CD4-positive, alpha-beta T cell (primary cell): Measurements from ENCODE around the gene RPP30. TPM values are rescaled to one million over a fixed set of nuclear protein-coding genes. Genes with fewer than 3 reads are reported as not detected.

Experiments used
- ATAC-seq: fragments of 200-7000 bp; cut with Tn5 transposase; one replicate; pipeline ENCODE4 v1.10.0; 2022; ENCODE audit warnings: mild to moderate bottlenecking; ENCODE audit not compliant: poor library complexity
- CTCF ChIA-PET: fragments of 350-600 bp; sonication (Branson Sonifier 250); formaldehyde crosslinking; loops from one replicate; lab custom pipeline; 2021; ENCODE audit warnings: antibody characterized with exemption, inconsistent platforms; lab: Charles Lee
- POLR2A ChIA-PET: fragments of 350-600 bp; sonication (Branson Sonifier 250); formaldehyde crosslinking; loops from one replicate; lab custom pipeline; 2021; ENCODE audit warnings: antibody characterized with exemption, inconsistent platforms; lab: Charles Lee
- DNase-seq, 14 experiments: peaks; one replicate each; pipeline ENCODE4 v3.0.0-alpha.2; 2013 to 2020; ENCODE audit warnings: mixed read lengths in 2 of 14
- H3K27ac ChIP-seq, 2 donors: one replicate each; pipeline versions ENCODE4 v1.5.1 to v1.7.0; 2013; ENCODE audit warnings: low read length in 2 of 2, low read depth in 1 of 2, mild to moderate bottlenecking in 1 of 2
- H3K27me3 ChIP-seq, 2 experiments: 1 replicate in 1 of 2; 2 replicates in 1 of 2; pipeline versions ENCODE4 v1.6.1 to v1.7.0; 2013; ENCODE audit warnings: low read length in 2 of 2, control low read depth in 1 of 2, mild to moderate bottlenecking in 1 of 2, moderate library complexity in 1 of 2; ENCODE audit not compliant: insufficient read depth in 2 of 2, control insufficient read depth in 1 of 2
- H3K36me3 ChIP-seq: one replicate; pipeline ENCODE4 v1.6.1; 2013; ENCODE audit warnings: low read length, control low read depth; ENCODE audit not compliant: insufficient read depth
- H3K4me1 ChIP-seq: one replicate; pipeline ENCODE4 v1.6.1; 2013; ENCODE audit warnings: low read length, control low read depth; ENCODE audit not compliant: insufficient read depth
- H3K4me3 ChIP-seq: one replicate; pipeline ENCODE4 v1.5.1; 2013; ENCODE audit warnings: mild to moderate bottlenecking, low read length, moderate library complexity
- H3K9me3 ChIP-seq, 2 experiments: 1 replicate in 1 of 2; 2 replicates in 1 of 2; pipeline versions ENCODE4 v1.6.1 to v1.7.0; 2013; ENCODE audit warnings: low read length in 2 of 2, mild to moderate bottlenecking in 2 of 2, control low read depth in 1 of 2, moderate library complexity in 1 of 2; ENCODE audit not compliant: control insufficient read depth in 1 of 2, insufficient read depth in 1 of 2
- H3K27ac Mint-ChIP-seq: one replicate; pipeline ENCODE4 v1.8.0; 2020; ENCODE audit warnings: mixed read lengths
- H3K27me3 Mint-ChIP-seq: one replicate; pipeline ENCODE4 v1.8.0; 2021; ENCODE audit warnings: mixed read lengths
- H3K36me3 Mint-ChIP-seq: one replicate; pipeline ENCODE4 v1.8.0; 2021; ENCODE audit warnings: low read depth, mixed read lengths
- H3K4me1 Mint-ChIP-seq: one replicate; pipeline ENCODE4 v1.8.0; 2021; ENCODE audit warnings: low read depth, mixed read lengths
- H3K4me3 Mint-ChIP-seq: one replicate; pipeline ENCODE4 v1.8.0; 2020; ENCODE audit warnings: mild to moderate bottlenecking, mixed read lengths
- H3K9me3 Mint-ChIP-seq: one replicate; pipeline ENCODE4 v1.8.0; 2020; ENCODE audit warnings: mixed read lengths
- CTCF ChIP-seq: fragments of 200-600 bp; IDR thresholded peaks from one replicate; pipeline ENCODE4 v1.8.0; 2022; ENCODE audit warnings: antibody characterized with exemption, mild to moderate bottlenecking
- intact Hi-C, 2 experiments: fragments of 100-400 bp; cut with DNase I in 1 of 2; cut with micrococcal nuclease in 1 of 2; formaldehyde crosslinking; loops; one replicate each; pipeline versions ENCODE4 v1.15.1 to v1.9.0; 2023 to 2025; cut with DNase I, micrococcal nuclease
- total RNA-seq, 174 experiments: library from RNA in 2 of 174; stranded (reverse) in 2 of 174; gene quantifications; one replicate each; pipeline ENCODE4 v1.2.3 and lab custom pipeline; 2021 to 2026

Gene RPP30
- total RNA-seq, 2 experiments from 2014 or later, result 25.3 to 28.5 TPM

GRCh38 chr10:90915766-90916075, 43.9 kb downstream of the RPP30 start:
- Histone ChIP-seq H3K36me3 (no peaks in the 10 kb centered on the region), H3K4me3 (no peak overlapping the region), H3K4me1 (peaks cover 4% of the 10 kb centered on the region), H3K9me3 (no peaks in the 10 kb centered on the region), H3K27me3 (peaks cover 4 to 7% of the 10 kb centered on the region in 2 experiments), H3K27ac (no peak overlapping the region)
- Mint-ChIP-seq H3K4me1 (peaks cover 4% of the 10 kb centered on the region), H3K36me3 (no peaks in the 10 kb centered on the region), H3K9me3 (no peaks in the 10 kb centered on the region), H3K27me3 (peaks cover 4% of the 10 kb centered on the region), H3K4me3 (no peak overlapping the region), H3K27ac (no peak overlapping the region)
- ChIA-PET CTCF (no interaction called here), POLR2A (no interaction called here)
- DNase-seq (no peak), ATAC-seq (no peak)
- intact Hi-C loops, result loop anchor here in 1 of 2 experiments (10.0 kb wide), 1 partner anchor 159 kb away; no protein-coding TSS in a partner anchor
- no peak for TF ChIP-seq CTCF

- Histone ChIP-seq H3K36me3 (no peaks in the 10 kb centered on the region), H3K4me3 (no peak overlapping the region), H3K27ac (no peak overlapping the region), H3K4me1 (peaks cover 2% of the 10 kb centered on the region), H3K9me3 (no peaks in the 10 kb centered on the region), H3K27me3 (peaks cover 4 to 7% of the 10 kb centered on the region in 2 experiments)
- ATAC-seq (no peak), DNase-seq (no peak)
- peaks cover 3% of the 10 kb centered on the region for H3K4me1 Mint-ChIP-seq
- intact Hi-C loops, result loop anchor here in 1 of 2 experiments (10.0 kb wide), 1 partner anchor 158 kb away; no protein-coding TSS in a partner anchor
- no peak for TF ChIP-seq CTCF
- ChIA-PET CTCF (no interaction called here), POLR2A (no interaction called here)
- H3K9me3 Mint-ChIP-seq, result no peaks in the 10 kb centered on the region
- H3K27me3 Mint-ChIP-seq, result peaks cover 4% of the 10 kb centered on the region
- no peaks in the 10 kb centered on the region for H3K36me3 Mint-ChIP-seq
- no peak overlapping the region for H3K27ac Mint-ChIP-seq
- no peak overlapping the region for H3K4me3 Mint-ChIP-seq
These were observed 44.8 kb downstream of the RPP30 start for GRCh38 chr10:90916392-90917237.

- Mint-ChIP-seq H3K27ac (no peak overlapping the region), H3K36me3 (no peaks in the 10 kb centered on the region), H3K9me3 (no peaks in the 10 kb centered on the region), H3K4me3 (no peak overlapping the region), H3K4me1 (no peaks in the 10 kb centered on the region), H3K27me3 (peaks cover 4% of the 10 kb centered on the region)
- H3K27ac ChIP-seq, result no peak overlapping the region
- intact Hi-C loops, result loop anchor here in 1 of 2 experiments (10.0 kb wide), 1 partner anchor 157 kb away; no protein-coding TSS in a partner anchor
- H3K9me3 ChIP-seq, result no peaks in the 10 kb centered on the region
- no peak for DNase-seq
- peaks cover 4 to 7% of the 10 kb centered on the region in 2 experiments for H3K27me3 ChIP-seq
- ATAC-seq, result no peak
- no peaks in the 10 kb centered on the region for H3K4me1 ChIP-seq
- no peak overlapping the region for H3K4me3 ChIP-seq
- ChIA-PET POLR2A (no interaction called here), CTCF (interaction anchor here (1.1 kb wide), 1 partner anchor 46 kb away, joined by 3 read pairs; the partner anchor contains the start of gene RPP30)
- H3K36me3 ChIP-seq, result no peaks in the 10 kb centered on the region
- TF ChIP-seq CTCF, result no peak
These were observed 45.6 kb downstream of the RPP30 start for GRCh38 chr10:90917238-90917967.
